GM12878 (cell line): Measurements from ENCODE around the gene CFAP44. TPM values are rescaled to one million over a fixed set of nuclear protein-coding genes. Genes with fewer than 3 reads are reported as not detected.
A peak's percentile ranks its signal among the peaks of the same experiment; 100 is the strongest.

ENCODE experiments used
- ATAC-seq: fragments of 200-7000 bp; cut with Tn5 transposase; 3 replicates; pipeline ENCODE4 v1.9.1; 2020; ENCODE audit warnings: mild to moderate bottlenecking, moderate library complexity
- BruUV-seq: library from RNA; stranded (reverse); fragments of 400-500 nt; replicated peaks from 2 replicates; lab custom pipeline; 2021; lab: Mats Ljungman, UMichigan
- CTCF ChIA-PET: fragments of 300-600 bp; sonication (Branson Sonifier 250); formaldehyde crosslinking; extraction: SDS; loops from one replicate; lab custom pipeline; 2021; ENCODE audit warnings: inconsistent platforms; lab: Yijun Ruan, JAX
- POLR2A ChIA-PET: fragments of 350-600 bp; formaldehyde crosslinking; extraction: SDS; loops from one replicate; lab custom pipeline; 2021; ENCODE audit warnings: inconsistent platforms; lab: Charles Lee
- RAD21 ChIA-PET: fragments of 300-600 bp; sonication (Branson Sonifier 250); formaldehyde crosslinking; loops from one replicate; lab custom pipeline; 2023; ENCODE audit warnings: antibody characterized with exemption; ENCODE audit not compliant: unreplicated experiment; lab: Charles Lee
- SMC1A ChIA-PET: fragments of 300-600 bp; sonication (Branson Sonifier 250); formaldehyde crosslinking; loops from one replicate; lab custom pipeline; 2023; ENCODE audit not compliant: unreplicated experiment, uncharacterized antibody; lab: Charles Lee
- DNase-seq: peaks from one replicate; pipeline ENCODE4 v3.0.0-alpha.2; 2011; ENCODE audit warnings: low read depth, low spot score
- FAIRE-seq: peaks from 3 replicates; lab custom pipeline; 2011; peaks lifted over from hg19 to GRCh38; lab: Jason Lieb, UNC
- H2AFZ ChIP-seq: 2 replicates; pipeline ENCODE4 v1.6.0; 2011; ENCODE audit warnings: low read depth, low read length, control low read depth; ENCODE audit not compliant: control insufficient read depth
- H3K27ac ChIP-seq: 2 replicates; pipeline ENCODE4 v1.5.1; 2011; ENCODE audit warnings: control low read depth; ENCODE audit not compliant: control insufficient read depth, insufficient read depth
- H3K27me3 ChIP-seq, 2 experiments: replicated peaks in 1 of 2; 2 replicates each; pipeline versions ENCODE4 v1.6.0 to v1.6.1; 2011; ENCODE audit warnings: low read length in 1 of 2; ENCODE audit not compliant: control insufficient read depth in 2 of 2, insufficient read depth in 2 of 2
- H3K36me3 ChIP-seq, 2 experiments: 2 replicates each; pipeline ENCODE4 v1.5.1; 2011; ENCODE audit warnings: low read length in 1 of 2; ENCODE audit not compliant: control insufficient read depth in 2 of 2, insufficient read depth in 2 of 2
- H3K4me1 ChIP-seq: 2 replicates; pipeline ENCODE4 v1.6.1; 2011; ENCODE audit warnings: mild to moderate bottlenecking, low read length, moderate library complexity, mixed read lengths; ENCODE audit not compliant: control insufficient read depth, insufficient read depth
- H3K4me2 ChIP-seq: 2 replicates; pipeline ENCODE4 v1.6.0; 2011; ENCODE audit warnings: control low read depth; ENCODE audit not compliant: control insufficient read depth, insufficient read depth
- H3K4me3 ChIP-seq: fragments of 200-600 bp; sonication (generic); 2 replicates; pipeline ENCODE4 v1.5.1; 2016
- H3K79me2 ChIP-seq: 2 replicates; pipeline ENCODE4 v1.6.0; 2011; ENCODE audit warnings: low read length; ENCODE audit not compliant: control insufficient read depth, insufficient read depth
- H3K9ac ChIP-seq: 2 replicates; pipeline ENCODE4 v1.8.0; 2011; ENCODE audit warnings: low read length, control low read depth, mixed read lengths; ENCODE audit not compliant: control insufficient read depth, insufficient read depth
- H3K9me3 ChIP-seq: replicated peaks from 3 replicates; pipeline ENCODE4 v1.5.1; 2011; ENCODE audit warnings: mild to moderate bottlenecking, low read length; ENCODE audit not compliant: control insufficient read depth, insufficient read depth
- H4K20me1 ChIP-seq: 2 replicates; pipeline ENCODE4 v1.6.0; 2011; ENCODE audit not compliant: control insufficient read depth, insufficient read depth
- CBX5 ChIP-seq: sonication (generic); IDR thresholded peaks from 2 replicates; pipeline ENCODE4 v1.6.1; 2016; ENCODE audit warnings: low read depth, moderate library complexity, mild to moderate bottlenecking, inconsistent platforms
- CEBPZ ChIP-seq: fragments of 150-350 bp; IDR thresholded peaks from 2 replicates; pipeline ENCODE4 v1.6.1; 2016; ENCODE audit warnings: low read depth, low read length
- E4F1 ChIP-seq: fragments of 450-650 bp; IDR thresholded peaks from 2 replicates; pipeline ENCODE4 v1.6.1; 2018; ENCODE audit warnings: borderline replicate concordance, mild to moderate bottlenecking; ENCODE audit not compliant: partially characterized antibody
- ESRRA ChIP-seq: IDR thresholded peaks from 2 replicates; pipeline ENCODE4 v1.6.1; 2012; ENCODE audit warnings: mild to moderate bottlenecking, low read length, improper control_type of control experiment
- FOXK2 ChIP-seq: fragments of 450-650 bp; IDR thresholded peaks from 2 replicates; pipeline ENCODE4 v1.6.1; 2017; ENCODE audit warnings: mild to moderate bottlenecking, moderate library complexity
- MXI1 ChIP-seq: fragments of 150-350 bp; IDR thresholded peaks from 2 replicates; pipeline ENCODE4 v1.6.1; 2011; ENCODE audit warnings: low read depth, mild to moderate bottlenecking, inconsistent platforms, low read length, improper control_type of control experiment
- NFYA ChIP-seq: IDR thresholded peaks from 2 replicates; pipeline ENCODE4 v1.6.1; 2011; ENCODE audit warnings: low read depth, mild to moderate bottlenecking, low read length, improper control_type of control experiment, borderline replicate concordance
- NFYB ChIP-seq: IDR thresholded peaks from 2 replicates; pipeline ENCODE4 v1.6.1; 2011; ENCODE audit warnings: low read depth, mild to moderate bottlenecking, low read length, improper control_type of control experiment, moderate library complexity; ENCODE audit not compliant: insufficient read depth
- POU2F2 ChIP-seq: IDR thresholded peaks from 3 replicates; pipeline ENCODE4 v1.6.1; 2011; ENCODE audit warnings: low read depth, mild to moderate bottlenecking, low read length, borderline replicate concordance
- RFX5 ChIP-seq: IDR thresholded peaks from 2 replicates; pipeline ENCODE4 v1.6.1; 2011; ENCODE audit warnings: low read depth, low read length, improper control_type of control experiment
- STAT1 ChIP-seq: fragments of 450-650 bp; conservative IDR thresholded peaks from 2 replicates; pipeline ENCODE4 v1.6.1; 2014; ENCODE audit warnings: antibody characterized with exemption, mild to moderate bottlenecking
- ZNF592 ChIP-seq: fragments of 450-650 bp; IDR thresholded peaks from 2 replicates; pipeline ENCODE4 v1.6.1; 2017; ENCODE audit warnings: mild to moderate bottlenecking, moderate library complexity
- WGBS: methylation state at CpG from one replicate; pipeline ENCODE4 v1.1.6; 2016; ENCODE audit warnings: low lambda C conversion rate; ENCODE audit not compliant: insufficient replicate concordance, insufficient coverage; ENCODE audit errors: missing lambda C conversion rate; 5-methylcytosine and 5-hydroxymethylcytosine counted together
- in situ Hi-C: fragments of 300-500 bp; cut with MboI; formaldehyde crosslinking; loops from 9 replicates; pipeline ENCODE4 v1.14.3; 2018; ENCODE audit warnings: mixed read lengths
- intact Hi-C: fragments of 100-400 bp; cut with micrococcal nuclease; formaldehyde crosslinking; loops from one replicate; pipeline ENCODE4 v1.14.2; 2022; ENCODE audit not compliant: unreplicated experiment
- polyA plus RNA-seq, 11 experiments: library from polyadenylated mRNA; depleted of rRNA in 4 of 11; unstranded in 6 of 11; stranded (reverse) in 5 of 11; fragments of >200 nt; fragmentation: Nextera tagmentation in 4 of 11; fragmentation: Illumina TruSeq in 1 of 11; extraction: Ambion mirVana in 4 of 11; extraction: Trizol in 1 of 11; gene quantifications; 1 replicate in 1 of 11; 2 replicates in 10 of 11; pipeline versions ENCODE4 v1.2.1 to v1.2.3, GENCODE V29; 2011 to 2016; ENCODE audit warnings: inconsistent platforms in 2 of 11, missing spikeins in 2 of 11, low read depth in 1 of 11
- total RNA-seq, 4 experiments: library from RNA; depleted of rRNA in 3 of 4; stranded (reverse); fragments of >200 nt in 3 of 4; fragmentation: Illumina TruSeq in 1 of 4; extraction: Trizol in 1 of 4; gene quantifications; 2 replicates each; pipeline versions ENCODE4 v1.2.1 to v1.2.3, GENCODE V29; 2013 to 2021

CFAP44 gene
- total and polyA plus RNA-seq, 10 of the 15 experiments (the other 5 are each of a cell fraction or from before 2014, with no cell fraction given), result 0.76 to 5.9 (median 3.7) TPM

GRCh38 chr3:113436809-113437208 is 4.5 kb downstream of the CFAP44 start:
- H2AFZ ChIP-seq, result no peak overlapping the region
- SMC1A ChIA-PET, result interaction anchor here (1.0 kb wide), 1 partner anchor 13 kb away, joined by 3 read pairs; no protein-coding TSS in a partner anchor
- WGBS, result 95% methylated on average over 1 of the region's 1 CpG
- in situ Hi-C loops, result no loop called here
- no peak overlapping the region for H3K9ac ChIP-seq
- POLR2A ChIA-PET, result no interaction called here
- no peak for DNase-seq
- intact Hi-C loops, result no loop called here
- CTCF ChIA-PET, result no interaction called here
- peaks cover 3 to 8% of the 10 kb centered on the region in 2 experiments; a peak in 3 of 4 replicates for H3K36me3 ChIP-seq
- no peak overlapping the region for H3K27ac ChIP-seq
- H3K4me2 ChIP-seq, result no peak overlapping the region
- H3K27me3 ChIP-seq, result no peaks in the 10 kb centered on the region
- no peak overlapping the region for H3K4me3 ChIP-seq
- peak; percentile 80 for FAIRE-seq
- H3K9me3 ChIP-seq, result no peaks in the 10 kb centered on the region
- H3K4me1 ChIP-seq, result no peaks in the 10 kb centered on the region
- no peaks in the 10 kb centered on the region for H4K20me1 ChIP-seq
- BruUV-seq, result no TSS peak
- ATAC-seq, result peak; percentile 85
- H3K79me2 ChIP-seq, result no peaks in the 10 kb centered on the region
- RAD21 ChIA-PET, result no interaction called here
- no peak for TF ChIP-seq NFYB
- no peak for TF ChIP-seq ZNF592
- TF ChIP-seq MXI1, result no peak
- no peak for TF ChIP-seq RFX5
- no peak for TF ChIP-seq POU2F2
- no peak for TF ChIP-seq E4F1
- TF ChIP-seq ESRRA, result no peak
- TF ChIP-seq STAT1, result no peak
- TF ChIP-seq FOXK2, result no peak
- no peak for TF ChIP-seq CEBPZ
- no peak for TF ChIP-seq CBX5
- no peak for TF ChIP-seq NFYA
